CD4-positive, alpha-beta T cell treated with Interleukin-12 subunit alpha and Interleukin-12 subunit beta, for 1 hour (primary cell): ENCODE data around the gene VAMP4.
"Not testable (repeated sequence)": the region's sequence is repeated elsewhere in the genome, so short reads cannot be mapped to it uniquely, and the experiment has no call there.

Experiments
- DNase-seq: peaks from one replicate; pipeline ENCODE4 v3.0.0-alpha.2; 2020

Gene VAMP4

GRCh38 chr1:171683870-171684269 is 58.0 kb downstream of the VAMP4 start:
- DNase-seq: no peak

- DNase-seq: no peak
These were observed 61.5 kb downstream of the VAMP4 start for GRCh38 chr1:171680339-171680738.

- no peak for DNase-seq
These were observed 65.0 kb downstream of the VAMP4 start for GRCh38 chr1:171676823-171677222.

- DNase-seq: no peak
These were observed 67.1 kb downstream of the VAMP4 start for GRCh38 chr1:171674431-171675405.

GRCh38 chr1:171670739-171671138 is 71.1 kb downstream of the VAMP4 start:
- DNase-seq: no peak

- DNase-seq: no peak
These were observed 73.5 kb downstream of the VAMP4 start for GRCh38 chr1:171668372-171668771.

- no peak for DNase-seq
These were observed 75.6 kb downstream of the VAMP4 start for GRCh38 chr1:171666114-171666769.

- no peak for DNase-seq
These were observed 76.9 kb downstream of the VAMP4 start for GRCh38 chr1:171664976-171665375.

GRCh38 chr1:171663854-171664575 is 77.8 kb downstream of the VAMP4 start:
- DNase-seq: no peak

GRCh38 chr1:171663036-171663853 is 78.6 kb downstream of the VAMP4 start:
- no peak for DNase-seq

- no peak for DNase-seq
These were observed 80.7 kb downstream of the VAMP4 start for GRCh38 chr1:171661076-171661650.

- not testable (repeated sequence) for DNase-seq
These were observed 85.7 kb downstream of the VAMP4 start for GRCh38 chr1:171656206-171656605.

GRCh38 chr1:171655746-171656116 is 86.1 kb downstream of the VAMP4 start:
- DNase-seq: no peak

GRCh38 chr1:171654942-171655745 is 86.7 kb downstream of the VAMP4 start:
- DNase-seq: peak; percentile 57

- DNase-seq: no peak
These were observed 87.5 kb downstream of the VAMP4 start for GRCh38 chr1:171654201-171654941.

- no peak for DNase-seq
These were observed 88.1 kb downstream of the VAMP4 start for GRCh38 chr1:171653796-171654195.

- no peak for DNase-seq
These were observed 89.5 kb downstream of the VAMP4 start, which contains the start of gene MYOC for GRCh38 chr1:171652234-171652822. MYOC (minus strand) TSS chr1:171652688; CDS start chr1:171652611, 77 bp downstream.
